Measurements from ENCODE around the gene BNIP3. TPM values are rescaled to one million over a fixed set of nuclear protein-coding genes. Genes with fewer than 3 reads are reported as not detected.
A peak's percentile ranks its signal among the peaks of the same experiment; 100 is the strongest.

BNIP3 gene
- total and polyA plus RNA-seq, 4 donors: 36.8 to 151 (median 114) TPM

DNA sequence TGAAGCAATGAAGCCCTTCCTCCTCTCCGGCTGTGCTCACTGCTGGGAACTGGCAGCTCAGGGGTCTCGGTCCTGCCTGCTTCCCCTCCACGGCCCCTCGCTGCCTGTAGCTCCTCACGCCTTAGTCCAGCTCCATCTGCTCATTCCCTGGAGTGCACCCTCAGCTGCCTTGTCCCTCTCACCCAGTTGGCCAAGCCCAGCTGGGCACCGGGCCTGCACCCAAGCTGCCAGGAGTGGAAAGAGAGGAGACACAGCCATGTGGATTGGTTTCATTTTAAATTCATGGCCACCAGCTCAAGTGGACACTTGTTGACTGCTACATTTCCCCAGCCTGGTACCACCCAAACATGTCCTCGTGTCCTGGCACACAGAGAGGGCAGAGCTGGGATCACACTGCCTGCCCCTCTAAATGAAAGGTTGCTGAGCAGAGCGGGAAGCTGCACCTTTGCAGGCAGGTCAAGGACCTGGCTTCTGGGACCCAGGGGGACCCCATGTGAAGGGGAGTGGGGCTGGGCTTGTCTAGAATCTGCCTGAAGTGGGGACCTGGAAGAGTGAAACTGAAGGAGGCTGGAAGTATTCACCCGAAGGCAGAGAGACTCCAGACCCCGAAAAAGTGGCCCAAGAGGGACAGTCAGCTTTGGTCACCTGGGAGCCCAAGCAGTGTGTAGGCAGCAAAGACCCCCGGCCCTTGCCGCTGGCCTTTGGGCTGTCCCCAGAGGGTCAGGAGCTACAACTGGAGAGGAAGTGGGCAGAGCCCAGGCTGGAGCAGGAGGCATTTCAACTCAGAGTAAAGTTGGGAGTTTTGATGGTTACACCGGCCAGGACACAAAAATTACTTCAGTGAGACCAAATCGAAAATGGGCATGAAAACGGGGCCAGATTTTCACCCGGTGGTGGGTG is 15.0 kb upstream of the BNIP3 start:
- peaks cover 15 to 32% (median 29%) of the 10 kb centered on the region in 4 donors for H3K4me1 ChIP-seq (ENCODE audit: control insufficient read depth in 4 of 4, insufficient read depth in 4 of 4, low read length in 3 of 4)
- no peaks in the 10 kb centered on the region for H3K27me3 ChIP-seq (ENCODE audit: control insufficient read depth in 4 of 4, insufficient read depth in 4 of 4, low read length in 3 of 4)
- H3K4me3 ChIP-seq (ENCODE audit: low read depth in 1 of 3, low read length in 3 of 3): peak overlapping the region in 2 of 3 donors; percentile 1 to 29
- H3K9ac ChIP-seq (ENCODE audit: low read depth in 1 of 2, low read length in 2 of 2): peak overlapping the region in 1 of 2 donors; percentile 5
- H3K36me3 ChIP-seq (ENCODE audit: control insufficient read depth in 4 of 4, insufficient read depth in 3 of 4, low read depth in 1 of 4, low read length in 3 of 4): no peaks in the 10 kb centered on the region
- DNase-seq (ENCODE audit: low spot score): no peak
- peak overlapping the region; percentile 66 to 76 for H3K27ac ChIP-seq (ENCODE audit: low read depth in 1 of 2, low read length in 2 of 2)
- H3K9me3 ChIP-seq (ENCODE audit: control insufficient read depth in 4 of 4, low read length in 3 of 4): no peaks in the 10 kb centered on the region
- 56% methylated on average over 16 of the region's 16 CpGs for WGBS
- no peak for TF ChIP-seq FOXA1 (IDR thresholded peaks at IDR 0.05)
- peak; percentile 83 to 86 for TF ChIP-seq RXRA (IDR thresholded peaks at IDR 0.05)
- peak; percentile 78 for TF ChIP-seq YY1 (IDR thresholded peaks at IDR 0.05)
- no peak for TF ChIP-seq NR2F2 (IDR thresholded peaks at IDR 0.05)
- no peak for TF ChIP-seq REST (IDR thresholded peaks at IDR 0.05)
- peak in 1 of 2 donors; percentile 24 for TF ChIP-seq HNF4A (conservative IDR thresholded peaks at IDR 0.05)
- no peak for TF ChIP-seq TAF1 (conservative IDR thresholded peaks at IDR 0.05)
- TF ChIP-seq RAD21 (IDR thresholded peaks at IDR 0.05): peak in 1 of 2 donors; percentile 17
- peak; percentile 84 for TF ChIP-seq SP1 (IDR thresholded peaks at IDR 0.05)
- no peak for TF ChIP-seq MAX (IDR thresholded peaks at IDR 0.05)
- TF ChIP-seq ATF3 (IDR thresholded peaks at IDR 0.05): no peak
- no peak for TF ChIP-seq FOXA2 (IDR thresholded peaks at IDR 0.05)

DNA sequence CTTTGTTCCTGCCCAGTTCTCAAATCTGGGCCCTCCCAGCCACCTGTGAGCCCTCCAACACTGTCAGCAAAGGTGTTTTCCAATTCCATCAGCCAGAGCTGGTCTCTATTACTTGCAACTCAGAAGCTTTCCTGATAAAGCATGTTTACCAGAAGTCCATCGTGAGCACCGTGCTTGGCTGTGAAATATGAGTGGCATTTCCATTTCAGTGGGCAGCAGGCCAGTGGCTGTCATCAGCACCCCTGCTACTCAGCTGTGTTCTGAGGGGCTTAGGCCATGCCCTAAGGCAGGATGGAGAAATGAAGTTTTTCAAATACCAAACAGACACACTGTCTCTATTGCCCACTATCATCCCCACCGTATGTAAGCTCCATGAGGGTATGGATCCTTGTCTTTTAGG is 12.7 kb upstream of the BNIP3 start:
- no peak for DNase-seq (ENCODE audit: low spot score)
- Histone ChIP-seq H3K9me3 (ENCODE audit: control insufficient read depth in 4 of 4, low read length in 3 of 4) (no peaks in the 10 kb centered on the region), H3K27me3 (ENCODE audit: control insufficient read depth in 4 of 4, insufficient read depth in 4 of 4, low read length in 3 of 4) (no peaks in the 10 kb centered on the region), H3K4me3 (ENCODE audit: low read depth in 1 of 3, low read length in 3 of 3) (no peak overlapping the region), H3K4me1 (ENCODE audit: control insufficient read depth in 4 of 4, insufficient read depth in 4 of 4, low read length in 3 of 4) (peaks cover 15 to 32% (median 29%) of the 10 kb centered on the region in 4 donors), H3K9ac (ENCODE audit: low read depth in 1 of 2, low read length in 2 of 2) (no peak overlapping the region), H3K27ac (ENCODE audit: low read depth in 1 of 2, low read length in 2 of 2) (no peak overlapping the region), H3K36me3 (ENCODE audit: control insufficient read depth in 4 of 4, insufficient read depth in 3 of 4, low read depth in 1 of 4, low read length in 3 of 4) (no peaks in the 10 kb centered on the region)
- TF ChIP-seq JUND (IDR thresholded peaks at IDR 0.05) (no peak), YY1 (IDR thresholded peaks at IDR 0.05) (no peak), RAD21 (IDR thresholded peaks at IDR 0.05) (no peak), EGR1 (IDR thresholded peaks at IDR 0.05; ENCODE audit: low read depth in 2 of 2) (no peak), HNF4G (IDR thresholded peaks at IDR 0.05) (no peak)
- TF ChIP-seq, protein P1, sequence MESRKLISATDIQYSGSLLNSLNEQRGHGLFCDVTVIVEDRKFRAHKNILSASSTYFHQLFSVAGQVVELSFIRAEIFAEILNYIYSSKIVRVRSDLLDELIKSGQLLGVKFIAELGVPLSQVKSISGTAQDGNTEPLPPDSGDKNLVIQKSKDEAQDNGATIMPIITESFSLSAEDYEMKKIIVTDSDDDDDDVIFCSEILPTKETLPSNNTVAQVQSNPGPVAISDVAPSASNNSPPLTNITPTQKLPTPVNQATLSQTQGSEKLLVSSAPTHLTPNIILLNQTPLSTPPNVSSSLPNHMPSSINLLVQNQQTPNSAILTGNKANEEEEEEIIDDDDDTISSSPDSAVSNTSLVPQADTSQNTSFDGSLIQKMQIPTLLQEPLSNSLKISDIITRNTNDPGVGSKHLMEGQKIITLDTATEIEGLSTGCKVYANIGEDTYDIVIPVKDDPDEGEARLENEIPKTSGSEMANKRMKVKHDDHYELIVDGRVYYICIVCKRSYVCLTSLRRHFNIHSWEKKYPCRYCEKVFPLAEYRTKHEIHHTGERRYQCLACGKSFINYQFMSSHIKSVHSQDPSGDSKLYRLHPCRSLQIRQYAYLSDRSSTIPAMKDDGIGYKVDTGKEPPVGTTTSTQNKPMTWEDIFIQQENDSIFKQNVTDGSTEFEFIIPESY (IDR thresholded peaks at IDR 0.05): no peak
- WGBS: 64% methylated on average over 3 of the region's 3 CpGs

Measured in liver (tissue), 9 donors.